K562 (cell line): ENCODE data around the gene TREH. TPM values are rescaled to one million over a fixed set of nuclear protein-coding genes. Genes with fewer than 3 reads are reported as not detected.

Experiments used
- BRCA1 ChIP-seq, 2 experiments: fragments of 450-650 bp in 1 of 2; sonication (generic) in 1 of 2; formaldehyde crosslinking in 1 of 2; IDR thresholded peaks; 2 replicates each; pipeline versions ENCODE4 v1.5.0 to v1.6.1; 2017 to 2020; ENCODE audit warnings: mild to moderate bottlenecking in 1 of 2, missing genetic modification reagents in 1 of 2
- CBFA2T2 ChIP-seq: fragments of 450-650 bp; conservative IDR thresholded peaks from 2 replicates; pipeline ENCODE4 v1.6.1; 2017; ENCODE audit warnings: mild to moderate bottlenecking
- CBFA2T3 ChIP-seq: fragments of 450-650 bp; IDR thresholded peaks from 2 replicates; pipeline ENCODE4 v1.6.1; 2017
- CBX5 ChIP-seq: IDR thresholded peaks from 2 replicates; pipeline ENCODE4 v1.6.1; 2014; ENCODE audit warnings: low read depth, borderline replicate concordance
- DNMT1 ChIP-seq: fragments of 450-650 bp; IDR thresholded peaks from 2 replicates; pipeline ENCODE4 v1.6.1; 2016; ENCODE audit warnings: antibody characterized with exemption, mild to moderate bottlenecking
- DPF2 ChIP-seq: fragments of 450-650 bp; IDR thresholded peaks from 2 replicates; pipeline ENCODE4 v1.6.1; 2016
- HDAC6 ChIP-seq: IDR thresholded peaks from 2 replicates; pipeline ENCODE4 v1.6.1; 2012; ENCODE audit warnings: low read depth, mild to moderate bottlenecking, control low read depth, inconsistent platforms, low read length, moderate library complexity
- LCOR ChIP-seq: sonication (generic); formaldehyde crosslinking; IDR thresholded peaks from 2 replicates; pipeline ENCODE4 v1.8.0; 2022; ENCODE audit warnings: mild to moderate bottlenecking, missing genetic modification reagents
- NEUROD1 ChIP-seq: fragments of 150-350 bp; IDR thresholded peaks from 2 replicates; pipeline ENCODE4 v1.6.1; 2014; ENCODE audit warnings: borderline replicate concordance, low read length, low read depth; ENCODE audit not compliant: partially characterized antibody
- PATZ1 ChIP-seq: fragments of 250-450 bp; sonication (Bioruptor Pico); IDR thresholded peaks from 2 replicates; pipeline ENCODE4 v1.5.0; 2020; ENCODE audit warnings: mild to moderate bottlenecking, borderline replicate concordance
- RBM22 ChIP-seq: fragments of 200-400 bp; formaldehyde crosslinking; IDR thresholded peaks from 2 replicates; pipeline ENCODE4 v1.6.1; 2018; ENCODE audit warnings: low read length, low read depth; ENCODE audit not compliant: poor library complexity, severe bottlenecking
- RBM34 ChIP-seq: fragments of 200-400 bp; formaldehyde crosslinking; IDR thresholded peaks from 2 replicates; pipeline ENCODE4 v1.6.1; 2018; ENCODE audit warnings: low read length, borderline replicate concordance; ENCODE audit not compliant: insufficient read depth
- SMARCA4 ChIP-seq: fragments of 450-650 bp; IDR thresholded peaks from 2 replicates; pipeline ENCODE4 v1.6.1; 2016
- SPI1 ChIP-seq: IDR thresholded peaks from 2 replicates; pipeline ENCODE4 v1.6.1; 2011; ENCODE audit warnings: low read depth, low read length, control low read depth, borderline replicate concordance
- SRF ChIP-seq, 2 experiments: fragments of 250-450, 450-650 bp in 1 of 2; sonication (Bioruptor Pico) in 1 of 2; sonication (generic) in 1 of 2; formaldehyde crosslinking; IDR thresholded peaks; 2 replicates each; pipeline versions ENCODE4 v1.5.0 to v1.5.1; 2020 to 2022; ENCODE audit warnings: mild to moderate bottlenecking in 1 of 2, missing genetic modification reagents in 1 of 2
- SRSF3 ChIP-seq: fragments of 200-400 bp; formaldehyde crosslinking; IDR thresholded peaks from 2 replicates; pipeline ENCODE4 v1.6.1; 2016; ENCODE audit warnings: mild to moderate bottlenecking, low read length, moderate library complexity; ENCODE audit not compliant: insufficient read depth
- XRCC5 ChIP-seq: fragments of 200-400 bp; formaldehyde crosslinking; IDR thresholded peaks from 2 replicates; pipeline ENCODE4 v1.6.1; 2017; ENCODE audit warnings: low read depth, mild to moderate bottlenecking, low read length
- ZBTB7A ChIP-seq: IDR thresholded peaks from 2 replicates; pipeline ENCODE4 v1.6.1; 2011; ENCODE audit warnings: low read depth, mild to moderate bottlenecking, low read length, moderate library complexity, borderline replicate concordance; ENCODE audit not compliant: control insufficient read depth
- ZFP36 ChIP-seq: fragments of 150-350 bp; IDR thresholded peaks from 2 replicates; pipeline ENCODE4 v1.6.1; 2018; ENCODE audit warnings: low read length, low read depth; ENCODE audit not compliant: partially characterized antibody
- ZNF445 ChIP-seq: fragments of 250-450 bp; sonication (Bioruptor Pico); IDR thresholded peaks from 2 replicates; pipeline ENCODE4 v1.4.0; 2020; ENCODE audit warnings: low read depth, mild to moderate bottlenecking, moderate library complexity
- ZNF507 ChIP-seq: conservative IDR thresholded peaks from 2 replicates; pipeline ENCODE4 v1.6.1; 2017; ENCODE audit warnings: missing genetic modification characterization, missing compliant biosample characterization
- ZNF586 ChIP-seq: fragments of 450-650 bp; formaldehyde crosslinking; conservative IDR thresholded peaks from 2 replicates; pipeline ENCODE4 v1.4.0; 2020; ENCODE audit warnings: mild to moderate bottlenecking, moderate library complexity
- ZNF717 ChIP-seq: fragments of 250-450 bp; sonication (Bioruptor Pico); IDR thresholded peaks from 2 replicates; pipeline ENCODE4 v1.5.0; 2021
- ZNF764 ChIP-seq: fragments of 250-450 bp; sonication (Bioruptor Pico); IDR thresholded peaks from 2 replicates; pipeline ENCODE4 v1.4.0; 2020; ENCODE audit warnings: low read depth, mild to moderate bottlenecking, moderate library complexity
- ZNF780A ChIP-seq: fragments of 250-450 bp; sonication (Bioruptor Pico); IDR thresholded peaks from 2 replicates; pipeline ENCODE4 v1.5.0; 2021; ENCODE audit warnings: mild to moderate bottlenecking
- polyA plus RNA-seq, 8 experiments: library from polyadenylated mRNA; depleted of rRNA in 4 of 8; stranded (reverse) in 5 of 8; unstranded in 3 of 8; fragments of >200 nt; fragmentation: Nextera tagmentation in 2 of 8; fragmentation: Illumina TruSeq in 1 of 8; extraction: Ambion mirVana in 2 of 8; extraction: Trizol in 1 of 8; gene quantifications; 2 replicates each; pipeline versions ENCODE4 v1.2.1 to v1.2.3, GENCODE V29; 2011 to 2014; ENCODE audit warnings: inconsistent platforms in 1 of 8, missing spikeins in 1 of 8
- total RNA-seq, 7 experiments: library from RNA; depleted of rRNA in 6 of 7; stranded (reverse); fragments of >200 nt in 6 of 7; fragmentation: Illumina TruSeq in 2 of 7; extraction: Trizol in 2 of 7; gene quantifications; 2 replicates each; pipeline versions ENCODE4 v1.2.1 to v1.2.3, GENCODE V29; 2011 to 2021; ENCODE audit warnings: low replicate concordance in 1 of 7
- TF ChIP-seq, protein P1 (sequence below): fragments of 250-450 bp; sonication (Bioruptor Pico); IDR thresholded peaks from 2 replicates; pipeline ENCODE4 v1.8.0; 2021; ENCODE audit warnings: borderline replicate concordance, mild to moderate bottlenecking, moderate library complexity; ENCODE audit not compliant: poor library complexity, severe bottlenecking
- TF ChIP-seq, protein P2 (sequence below): fragments of 150-350 bp; conservative IDR thresholded peaks from 2 replicates; pipeline ENCODE4 v1.6.1; 2014; ENCODE audit warnings: low read length

TREH gene
- total and polyA plus RNA-seq, 9 of the 15 experiments (the other 6 are each of a cell fraction or from before 2014, with no cell fraction given), result 0.09 to 0.20 (median 0.11) TPM; not detected in 6

DNA sequence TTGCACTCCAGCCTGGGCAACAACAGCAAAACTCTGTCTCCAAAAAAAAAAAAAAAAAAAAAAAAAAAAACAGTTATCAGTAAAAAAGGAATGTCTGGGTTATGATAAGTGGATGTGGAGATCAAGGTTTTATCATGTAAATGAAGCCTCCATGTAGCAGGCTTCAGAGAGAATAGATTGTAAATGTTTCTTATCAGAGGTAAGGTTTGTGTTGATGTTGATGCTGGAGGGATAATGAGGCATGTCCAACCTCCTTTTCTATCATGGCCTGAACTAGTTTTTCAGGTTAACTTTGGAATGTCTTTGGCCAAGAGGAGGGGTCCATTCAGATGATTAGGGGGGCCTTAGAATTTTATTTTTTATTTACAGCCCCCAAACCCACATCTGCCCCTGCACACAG, 35.4 kb upstream of the TREH start (continued):
- TF ChIP-seq XRCC5 (no peak), HDAC6 (no peak), SMARCA4 (0 out of 2 replicates have a peak, but pooled peaks have one; percentile 46), SRF (CRISPR knock-in tag; IDR thresholded peaks at IDR 0.05) (no peak), LCOR (CRISPR knock-in tag) (no peak), ZFP36 (no peak), DNMT1 (no peak), ZNF780A (CRISPR knock-in tag) (no peak), ZNF717 (CRISPR knock-in tag) (no peak), RBM34 (no peak), ZNF764 (no peak), ZNF586 (no peak), RBM22 (no peak), ZBTB7A (no peak), BRCA1 (IDR thresholded peaks at IDR 0.05) (no peak), BRCA1 (CRISPR knock-in tag; IDR thresholded peaks at IDR 0.05) (no peak), CBX5 (no peak), DPF2 (peak; percentile 37; the same call in 1 of the 2 replicates), ZNF507 (tag) (no peak), ZNF445 (CRISPR knock-in tag) (no peak), PATZ1 (CRISPR knock-in tag) (no peak), SPI1 (no peak), NEUROD1 (no peak), CBFA2T3 (peak; percentile 80), SRSF3 (no peak), CBFA2T2 (peak; percentile 64)
- TF ChIP-seq, protein P1, sequence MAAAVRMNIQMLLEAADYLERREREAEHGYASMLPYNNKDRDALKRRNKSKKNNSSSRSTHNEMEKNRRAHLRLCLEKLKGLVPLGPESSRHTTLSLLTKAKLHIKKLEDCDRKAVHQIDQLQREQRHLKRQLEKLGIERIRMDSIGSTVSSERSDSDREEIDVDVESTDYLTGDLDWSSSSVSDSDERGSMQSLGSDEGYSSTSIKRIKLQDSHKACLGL (CRISPR knock-in tag), result no peak
- TF ChIP-seq, protein P2, sequence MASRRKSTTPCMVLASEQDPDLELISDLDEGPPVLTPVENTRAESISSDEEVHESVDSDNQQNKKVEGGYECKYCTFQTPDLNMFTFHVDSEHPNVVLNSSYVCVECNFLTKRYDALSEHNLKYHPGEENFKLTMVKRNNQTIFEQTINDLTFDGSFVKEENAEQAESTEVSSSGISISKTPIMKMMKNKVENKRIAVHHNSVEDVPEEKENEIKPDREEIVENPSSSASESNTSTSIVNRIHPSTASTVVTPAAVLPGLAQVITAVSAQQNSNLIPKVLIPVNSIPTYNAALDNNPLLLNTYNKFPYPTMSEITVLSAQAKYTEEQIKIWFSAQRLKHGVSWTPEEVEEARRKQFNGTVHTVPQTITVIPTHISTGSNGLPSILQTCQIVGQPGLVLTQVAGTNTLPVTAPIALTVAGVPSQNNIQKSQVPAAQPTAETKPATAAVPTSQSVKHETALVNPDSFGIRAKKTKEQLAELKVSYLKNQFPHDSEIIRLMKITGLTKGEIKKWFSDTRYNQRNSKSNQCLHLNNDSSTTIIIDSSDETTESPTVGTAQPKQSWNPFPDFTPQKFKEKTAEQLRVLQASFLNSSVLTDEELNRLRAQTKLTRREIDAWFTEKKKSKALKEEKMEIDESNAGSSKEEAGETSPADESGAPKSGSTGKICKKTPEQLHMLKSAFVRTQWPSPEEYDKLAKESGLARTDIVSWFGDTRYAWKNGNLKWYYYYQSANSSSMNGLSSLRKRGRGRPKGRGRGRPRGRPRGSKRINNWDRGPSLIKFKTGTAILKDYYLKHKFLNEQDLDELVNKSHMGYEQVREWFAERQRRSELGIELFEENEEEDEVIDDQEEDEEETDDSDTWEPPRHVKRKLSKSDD, result no peak
